Lower leg skin (tissue), 4 donors: Measurements from ENCODE around the gene PRDM16. TPM values are rescaled to one million over a fixed set of nuclear protein-coding genes. Genes with fewer than 3 reads are reported as not detected.

ENCODE experiments used
- DNase-seq, 2 donors: peaks; one replicate each; pipeline ENCODE4 v3.0.0-alpha.2; 2019; ENCODE audit warnings: low spot score in 2 of 2
- H3K4me3 ChIP-seq: fragments of 200-600 bp; sonication (generic); 2 replicates; pipeline ENCODE4 v1.5.1; 2017; ENCODE audit warnings: mild to moderate bottlenecking, low read depth; ENCODE audit not compliant: poor library complexity, severe bottlenecking
- POLR2A ChIP-seq, 2 donors: fragments of 450-650 bp; IDR thresholded peaks; one replicate each; pipeline ENCODE4 v1.6.1; 2016 to 2017; ENCODE audit warnings: antibody characterized with exemption in 2 of 2, mild to moderate bottlenecking in 1 of 2, moderate library complexity in 1 of 2
- WGBS, 2 donors: methylation state at CpG; one replicate each; pipeline ENCODE4 v1.1.5; 2018; 5-methylcytosine and 5-hydroxymethylcytosine counted together
- intact Hi-C: fragments of 100-400 bp; cut with DNase I; formaldehyde crosslinking; loops from one replicate; pipeline ENCODE4 v1.15.0; 2023; ENCODE audit warnings: low total_unique reads
- total RNA-seq, 4 donors: library from RNA; depleted of rRNA; stranded (reverse); fragments of >200 nt; gene quantifications; one replicate each; pipeline ENCODE4 v1.1.0, GENCODE V29; 2016
- TF ChIP-seq, protein P1 (sequence below), 3 donors: fragments of 450-650 bp; IDR thresholded peaks; one replicate each; pipeline ENCODE4 v1.5.1; 2016; ENCODE audit warnings: antibody characterized with exemption in 3 of 3, mild to moderate bottlenecking in 3 of 3, moderate library complexity in 2 of 3

Gene PRDM16
- total RNA-seq, 4 donors from 2014 or later, result 0.08 to 0.91 (median 0.56) TPM; not detected in 1

DNA sequence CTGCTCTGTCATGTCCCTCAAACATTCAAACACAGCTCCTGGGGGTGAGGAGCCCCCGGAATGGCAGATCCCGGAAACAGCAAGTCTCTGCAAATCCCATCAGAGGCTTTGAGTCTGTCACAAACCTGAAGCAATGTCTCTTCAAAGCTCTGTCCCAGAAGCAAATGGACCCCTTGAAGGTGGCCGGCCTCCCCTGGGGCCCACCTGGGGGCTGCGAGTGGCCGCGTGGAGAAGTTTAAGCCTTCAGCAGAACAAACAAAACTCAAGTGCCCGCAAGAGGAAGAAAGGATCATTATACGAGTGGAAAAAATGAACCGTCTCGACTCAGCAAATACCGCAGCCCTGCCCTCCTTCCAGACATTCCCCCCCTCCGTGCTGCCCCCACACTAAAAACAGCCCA is 53.3 kb downstream of the PRDM16 start:
- no peak overlapping the region for H3K4me3 ChIP-seq
- TF ChIP-seq POLR2A (IDR thresholded peaks at IDR 0.05), result no peak
- TF ChIP-seq, protein P1, sequence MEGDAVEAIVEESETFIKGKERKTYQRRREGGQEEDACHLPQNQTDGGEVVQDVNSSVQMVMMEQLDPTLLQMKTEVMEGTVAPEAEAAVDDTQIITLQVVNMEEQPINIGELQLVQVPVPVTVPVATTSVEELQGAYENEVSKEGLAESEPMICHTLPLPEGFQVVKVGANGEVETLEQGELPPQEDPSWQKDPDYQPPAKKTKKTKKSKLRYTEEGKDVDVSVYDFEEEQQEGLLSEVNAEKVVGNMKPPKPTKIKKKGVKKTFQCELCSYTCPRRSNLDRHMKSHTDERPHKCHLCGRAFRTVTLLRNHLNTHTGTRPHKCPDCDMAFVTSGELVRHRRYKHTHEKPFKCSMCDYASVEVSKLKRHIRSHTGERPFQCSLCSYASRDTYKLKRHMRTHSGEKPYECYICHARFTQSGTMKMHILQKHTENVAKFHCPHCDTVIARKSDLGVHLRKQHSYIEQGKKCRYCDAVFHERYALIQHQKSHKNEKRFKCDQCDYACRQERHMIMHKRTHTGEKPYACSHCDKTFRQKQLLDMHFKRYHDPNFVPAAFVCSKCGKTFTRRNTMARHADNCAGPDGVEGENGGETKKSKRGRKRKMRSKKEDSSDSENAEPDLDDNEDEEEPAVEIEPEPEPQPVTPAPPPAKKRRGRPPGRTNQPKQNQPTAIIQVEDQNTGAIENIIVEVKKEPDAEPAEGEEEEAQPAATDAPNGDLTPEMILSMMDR (IDR thresholded peaks at IDR 0.05), result no peak
- WGBS, 2 donors, result 62 to 65% methylated on average over 11 to 12 of the region's 12 CpGs
- DNase-seq, result no peak
- intact Hi-C loops, result no loop called here

DNA sequence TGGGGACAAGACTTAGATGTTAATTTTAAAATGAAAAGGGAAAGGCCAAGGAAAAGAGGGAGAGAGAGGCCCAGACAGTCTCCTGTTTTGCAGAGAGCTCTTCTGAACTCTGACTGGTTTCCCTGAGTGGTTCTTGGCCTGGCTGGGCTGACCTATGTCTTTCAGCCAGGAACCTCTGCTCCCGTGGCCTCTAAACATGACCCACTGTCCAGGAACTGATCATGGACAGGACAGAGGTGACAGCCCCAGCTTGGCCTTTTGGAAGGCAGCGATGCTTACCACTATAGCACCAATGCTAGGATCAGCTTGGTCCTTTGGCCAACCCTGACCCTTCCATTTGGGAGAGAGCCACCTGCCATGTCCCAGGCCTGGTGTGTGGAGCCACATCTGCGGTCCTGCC is 55.2 kb downstream of the PRDM16 start:
- intact Hi-C loops, result no loop called here

DNA sequence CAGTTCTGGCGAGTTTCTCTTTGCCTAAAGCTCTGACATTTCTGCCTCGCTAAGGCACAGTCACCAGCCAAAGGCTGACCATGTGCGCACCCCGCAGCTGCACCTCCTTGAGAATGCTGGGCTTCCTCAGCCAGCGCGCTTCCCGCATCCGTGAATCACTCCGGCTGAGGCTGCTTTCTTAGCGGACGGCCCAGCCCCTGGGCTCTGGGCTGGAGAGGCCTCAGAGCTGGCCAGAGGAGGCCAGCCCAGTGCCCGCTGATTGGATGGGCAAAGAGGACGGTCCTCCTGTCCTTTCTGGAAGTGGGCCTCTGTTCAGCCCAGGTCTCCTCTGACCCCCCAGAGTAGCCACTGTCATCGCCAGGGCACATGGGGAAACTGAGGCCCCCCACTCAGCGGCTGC is 56.1 kb downstream of the PRDM16 start:
- intact Hi-C loops, result no loop called here
- H3K4me3 ChIP-seq, result no peak overlapping the region
- no peak for DNase-seq
- WGBS, 2 donors, result 89% methylated on average over 13 to 14 of the region's 15 CpGs
- TF ChIP-seq, protein P1 (IDR thresholded peaks at IDR 0.05), result no peak
- no peak for TF ChIP-seq POLR2A (IDR thresholded peaks at IDR 0.05)

More for the DNA sequence above, 55.2 kb downstream of the PRDM16 start:
- DNase-seq, result no peak
- 81 to 91% methylated on average over 3 of the region's 3 CpGs for WGBS, 2 donors
- H3K4me3 ChIP-seq, result no peak overlapping the region
- TF ChIP-seq, protein P1 (IDR thresholded peaks at IDR 0.05), result no peak

DNA sequence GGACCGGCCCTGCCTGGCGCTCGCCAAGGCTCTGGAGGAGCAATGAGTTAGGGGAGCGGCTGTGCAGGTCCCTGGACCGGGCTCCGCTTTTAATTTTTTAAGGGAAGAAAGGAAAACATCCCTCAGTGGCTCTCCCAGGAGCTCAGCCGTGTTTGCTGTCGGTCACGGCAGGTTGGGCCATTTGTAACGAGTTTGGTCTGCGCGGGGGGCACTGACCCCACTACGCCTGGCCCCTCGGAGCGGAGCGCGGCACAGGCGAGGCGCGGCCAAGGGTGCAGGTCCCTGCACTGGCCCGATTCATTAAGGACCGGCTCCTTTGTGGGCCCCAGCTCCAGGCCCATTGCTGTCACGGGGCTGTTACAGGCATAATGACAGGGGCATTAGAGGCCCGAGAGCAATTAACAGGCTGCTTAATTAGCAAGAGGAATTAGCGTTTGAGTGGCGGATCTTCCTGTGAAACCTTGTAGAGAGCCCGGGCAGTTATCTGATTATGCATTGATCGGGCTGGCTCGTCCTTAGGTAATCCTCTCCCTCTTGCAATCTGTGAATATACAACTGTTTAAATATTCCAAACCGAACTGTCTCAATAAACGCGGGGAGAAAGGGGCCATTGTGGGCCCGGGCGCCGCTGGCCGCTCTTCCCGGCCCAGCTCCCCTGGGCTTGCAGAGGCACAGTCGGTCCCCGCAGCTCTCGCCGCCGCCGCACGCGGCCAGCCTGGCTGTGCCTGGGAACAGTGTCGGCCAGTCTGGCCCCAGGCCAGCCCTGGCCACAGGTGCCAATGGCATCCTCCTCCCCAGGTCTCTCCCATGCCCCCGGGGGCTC is 56.8 kb downstream of the PRDM16 start:
- DNase-seq, result no peak
- WGBS, 2 donors, result 86 to 87% methylated on average over 41 to 45 of the region's 47 CpGs
- no peak for TF ChIP-seq POLR2A (IDR thresholded peaks at IDR 0.05)
- TF ChIP-seq, protein P1 (IDR thresholded peaks at IDR 0.05), result no peak
- intact Hi-C loops, result no loop called here
- no peak overlapping the region for H3K4me3 ChIP-seq

DNA sequence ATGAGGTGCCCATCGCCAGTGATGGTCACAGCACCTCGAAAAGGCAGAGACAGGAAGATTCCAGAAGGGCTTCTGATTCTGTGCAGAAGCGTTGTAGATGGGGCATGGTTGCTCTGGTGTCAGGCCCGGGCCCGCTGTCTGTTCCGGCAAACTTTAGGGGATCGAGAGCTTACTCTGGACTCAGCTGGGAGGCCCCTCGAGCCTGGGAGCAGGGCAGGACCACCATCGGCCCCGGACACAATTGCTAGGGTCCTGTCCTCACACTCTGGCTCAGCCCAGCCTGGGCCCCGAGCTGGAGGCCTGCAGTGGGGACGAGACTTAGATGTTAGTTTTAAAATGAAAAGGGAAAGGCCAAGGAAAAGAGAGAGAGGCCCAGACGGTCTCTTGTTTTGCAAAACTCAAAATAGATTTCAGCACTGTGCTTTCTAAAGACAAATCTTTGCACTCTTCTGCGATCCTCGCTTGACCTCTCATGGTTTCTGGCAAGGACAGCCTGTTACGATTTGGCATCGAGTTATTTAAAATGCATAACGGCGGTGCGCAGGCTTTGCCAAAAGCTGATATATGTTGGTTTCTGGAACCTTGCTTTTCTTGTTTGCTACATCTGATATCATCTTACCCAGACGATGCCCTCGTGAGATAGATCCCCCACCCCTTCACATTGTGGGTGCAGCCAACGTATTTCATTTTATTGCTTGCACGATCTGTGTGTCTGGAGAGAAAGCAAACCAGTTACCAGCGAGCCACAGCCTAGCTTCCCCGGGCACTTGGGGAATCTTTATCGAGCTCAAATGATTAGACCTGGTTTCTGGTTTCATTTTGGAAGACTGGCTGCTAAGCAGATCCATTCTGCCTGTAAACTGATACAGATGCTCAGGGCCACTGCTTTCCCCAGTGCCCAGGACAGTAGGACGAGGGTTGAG is 58.0 kb downstream of the PRDM16 start:
- intact Hi-C loops, result no loop called here
- WGBS, 2 donors, result 48 to 50% methylated on average over 28 of the region's 28 CpGs
- DNase-seq, result no peak
- TF ChIP-seq, protein P1 (IDR thresholded peaks at IDR 0.05), result no peak
- no peak overlapping the region for H3K4me3 ChIP-seq
